HG03064 (cell line): ENCODE measurements around the gene SH3BP2.

Experiments used
- ATAC-seq: cut with Tn5 transposase; IDR thresholded peaks from one replicate; pipeline ENCODE4 v1.9.1; 2021; ENCODE audit warnings: low read depth; ENCODE audit not compliant: unreplicated experiment

SH3BP2 gene

DNA sequence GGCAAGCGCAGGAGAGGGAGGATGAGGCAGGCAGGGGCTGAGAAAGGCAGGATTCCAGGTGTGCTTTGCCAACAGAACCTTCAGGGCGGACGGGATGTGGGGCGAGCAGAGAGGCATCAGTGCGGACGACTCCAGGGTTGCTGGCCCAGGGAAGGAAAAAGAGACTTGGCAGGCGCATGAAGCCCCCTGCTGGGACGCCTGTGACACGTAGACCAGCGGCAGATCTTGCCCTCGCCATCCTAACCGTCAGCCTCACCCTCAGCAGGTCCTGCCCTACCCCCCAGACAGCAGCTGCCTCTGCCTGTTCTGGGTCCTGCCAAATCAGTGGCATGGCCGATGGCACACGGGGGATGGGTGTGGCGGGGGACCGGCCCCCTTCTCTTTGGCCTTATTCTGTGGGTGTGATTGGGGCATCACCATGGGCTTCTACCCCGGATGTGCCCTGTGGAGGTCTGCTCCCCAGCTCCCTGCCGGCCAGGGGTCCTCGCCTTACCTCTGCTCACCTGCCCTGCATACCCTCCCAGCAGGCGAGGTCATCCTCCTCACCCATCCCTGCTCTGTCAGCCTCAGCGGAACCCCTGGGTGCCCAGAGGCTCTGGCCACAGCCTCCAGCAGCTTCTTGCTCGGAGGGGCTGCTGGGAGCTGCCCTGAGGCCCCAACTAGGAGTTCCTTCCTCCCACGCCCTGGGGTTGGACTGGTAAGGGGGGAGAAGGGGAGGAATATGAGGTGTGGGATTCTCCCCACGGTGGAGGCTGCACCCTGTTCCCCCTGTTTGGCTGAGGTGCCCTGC lies 2.9 kb upstream of the SH3BP2 start:
- no peak for ATAC-seq

DNA sequence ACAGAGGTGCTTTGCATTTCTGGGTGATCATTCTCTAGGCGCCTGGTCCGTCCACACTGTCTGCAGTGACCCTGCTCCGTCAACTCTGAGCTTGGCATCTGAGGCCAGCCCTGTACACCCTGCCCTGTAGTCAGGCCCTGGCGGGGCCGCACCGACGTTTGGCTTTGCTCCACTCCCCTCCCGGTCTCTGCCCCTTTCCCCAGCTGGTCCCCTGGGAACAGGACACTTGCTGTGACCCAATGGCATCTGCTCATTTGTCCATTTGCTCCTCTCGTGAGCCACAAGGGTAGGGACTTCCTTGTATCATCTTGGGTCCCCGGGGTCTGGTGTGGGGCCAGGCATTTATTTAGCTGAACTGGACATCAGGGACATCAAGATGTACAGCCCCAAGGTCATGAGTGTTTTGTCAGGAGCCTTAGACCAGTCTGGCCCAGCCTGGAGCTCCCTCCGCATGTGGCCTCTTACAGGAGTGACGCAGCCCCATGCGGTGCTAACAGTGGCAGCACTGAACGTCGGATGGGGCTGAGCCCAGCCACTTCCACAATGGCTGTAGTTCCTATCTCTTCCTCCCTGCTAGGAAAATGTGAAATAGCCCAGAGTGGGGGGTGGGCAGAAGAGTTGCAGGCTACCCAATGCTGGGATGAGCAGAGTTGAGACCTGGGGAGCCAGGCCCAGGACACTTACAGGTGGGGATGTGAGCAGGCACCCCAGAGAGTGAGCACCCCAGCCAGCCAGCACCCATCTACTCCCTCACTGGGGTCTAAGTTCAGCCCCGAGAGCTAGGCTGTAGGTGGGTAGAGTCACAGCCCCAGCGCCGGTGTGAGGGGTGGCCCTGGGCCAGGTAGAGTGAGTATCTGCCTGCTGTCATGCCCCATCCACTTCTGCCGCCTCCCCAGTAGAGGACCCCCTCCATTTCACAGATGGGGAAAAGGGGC lies 2.0 kb upstream of the SH3BP2 start:
- no peak for ATAC-seq

DNA sequence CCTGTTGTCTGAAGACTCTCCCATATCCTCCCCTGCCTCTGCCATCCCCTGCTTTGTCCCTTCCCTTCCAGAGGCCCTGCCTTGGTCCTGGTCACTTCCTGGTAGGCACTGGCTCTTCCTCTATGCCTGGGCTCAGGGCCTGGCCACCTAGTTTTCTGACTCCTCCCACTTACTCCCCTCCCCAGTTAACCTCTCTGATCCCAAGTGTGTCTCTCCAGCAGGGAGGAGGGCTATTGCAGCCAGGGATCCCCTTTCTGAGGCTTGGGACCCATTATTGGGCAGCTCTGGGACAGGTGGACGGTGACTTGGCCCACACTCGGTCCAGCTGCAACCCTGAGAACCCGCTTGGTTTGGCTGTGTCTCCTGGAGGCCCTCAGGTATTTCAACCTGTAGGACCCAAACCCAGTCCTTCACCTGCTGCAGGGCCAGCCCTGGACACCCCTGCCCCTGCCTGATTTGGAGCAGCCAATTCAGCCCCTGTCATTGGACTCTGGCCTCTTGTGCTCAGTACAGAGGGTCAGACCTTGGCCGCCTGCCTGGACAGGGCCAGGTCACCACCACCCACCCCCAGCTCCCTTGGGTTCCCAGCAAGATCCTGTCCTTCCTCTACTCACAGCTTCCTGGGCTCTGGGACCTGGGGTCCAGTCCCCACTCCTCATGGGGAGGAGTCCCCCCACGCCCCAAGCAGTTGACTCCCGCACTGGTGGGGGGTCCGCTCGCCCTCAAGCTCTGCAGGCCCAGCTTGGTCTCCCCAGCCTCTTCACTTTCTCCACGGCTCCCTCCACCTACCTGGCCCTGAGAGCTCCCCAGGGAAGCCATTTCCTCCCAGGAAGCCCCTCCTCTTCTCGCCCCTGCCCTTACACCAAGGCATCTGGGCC lies 1.1 kb upstream of the SH3BP2 start:
- ATAC-seq = no peak

DNA sequence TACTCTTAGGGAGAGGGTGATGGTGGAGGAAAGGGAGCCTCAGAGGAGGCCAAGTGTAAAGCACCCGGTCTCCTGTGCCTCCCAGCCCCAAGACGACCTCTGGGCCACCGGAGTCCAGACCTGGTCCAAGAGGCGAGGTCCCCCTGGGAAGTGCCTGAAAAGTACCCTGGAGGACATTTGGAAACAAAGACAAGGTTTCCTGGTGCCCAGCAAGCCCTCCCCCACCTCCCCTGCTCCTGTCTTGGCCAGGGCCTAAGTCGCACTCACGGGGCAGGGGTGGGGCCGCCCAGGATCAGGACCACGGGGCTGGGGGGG lies 532 bp upstream of the SH3BP2 start:
- ATAC-seq = no peak

DNA sequence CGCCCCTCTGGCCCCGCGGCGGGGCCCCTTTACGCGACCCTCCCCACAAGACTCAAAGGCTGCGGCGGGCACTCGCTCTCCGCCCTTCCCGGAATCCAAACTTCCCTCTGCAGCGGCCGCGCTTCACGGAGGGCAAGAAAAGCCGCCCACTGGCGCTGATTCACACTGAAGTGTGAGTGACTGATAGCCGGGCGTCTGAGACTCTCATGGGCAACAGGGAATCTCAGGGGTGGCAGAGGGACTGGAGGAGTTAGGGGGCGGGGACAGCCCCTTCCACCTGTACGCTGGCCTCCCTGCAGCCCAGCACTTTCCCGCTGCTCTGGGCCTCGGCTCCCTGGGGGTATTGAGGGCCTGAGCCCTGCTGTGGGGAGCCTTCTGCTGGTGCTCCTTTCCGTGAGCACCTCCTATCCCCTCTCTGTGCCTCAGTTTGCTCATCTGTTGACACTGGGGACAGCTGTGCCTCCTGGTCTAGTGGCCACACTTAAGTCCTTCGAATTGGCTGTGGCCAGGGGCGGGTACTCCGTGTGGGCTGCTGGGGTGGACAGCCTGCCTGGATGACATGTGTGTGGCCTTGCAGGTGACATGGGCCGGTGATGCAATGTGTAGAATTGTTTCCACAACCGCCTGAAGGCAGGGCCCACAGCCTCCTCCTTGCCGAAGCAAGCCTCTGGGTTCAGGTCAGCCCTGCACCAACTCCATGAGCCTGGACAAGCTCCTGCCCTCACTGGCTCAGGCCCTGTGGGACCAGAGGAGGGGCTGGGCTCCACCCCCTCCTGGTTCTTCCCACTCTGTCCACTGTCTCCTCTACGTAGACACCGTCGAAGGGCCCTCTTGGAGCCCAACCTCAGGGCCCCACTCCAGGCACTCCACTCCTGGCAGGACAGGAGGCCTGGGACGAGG lies 951 bp downstream of the SH3BP2 start:
- ATAC-seq = no peak

DNA sequence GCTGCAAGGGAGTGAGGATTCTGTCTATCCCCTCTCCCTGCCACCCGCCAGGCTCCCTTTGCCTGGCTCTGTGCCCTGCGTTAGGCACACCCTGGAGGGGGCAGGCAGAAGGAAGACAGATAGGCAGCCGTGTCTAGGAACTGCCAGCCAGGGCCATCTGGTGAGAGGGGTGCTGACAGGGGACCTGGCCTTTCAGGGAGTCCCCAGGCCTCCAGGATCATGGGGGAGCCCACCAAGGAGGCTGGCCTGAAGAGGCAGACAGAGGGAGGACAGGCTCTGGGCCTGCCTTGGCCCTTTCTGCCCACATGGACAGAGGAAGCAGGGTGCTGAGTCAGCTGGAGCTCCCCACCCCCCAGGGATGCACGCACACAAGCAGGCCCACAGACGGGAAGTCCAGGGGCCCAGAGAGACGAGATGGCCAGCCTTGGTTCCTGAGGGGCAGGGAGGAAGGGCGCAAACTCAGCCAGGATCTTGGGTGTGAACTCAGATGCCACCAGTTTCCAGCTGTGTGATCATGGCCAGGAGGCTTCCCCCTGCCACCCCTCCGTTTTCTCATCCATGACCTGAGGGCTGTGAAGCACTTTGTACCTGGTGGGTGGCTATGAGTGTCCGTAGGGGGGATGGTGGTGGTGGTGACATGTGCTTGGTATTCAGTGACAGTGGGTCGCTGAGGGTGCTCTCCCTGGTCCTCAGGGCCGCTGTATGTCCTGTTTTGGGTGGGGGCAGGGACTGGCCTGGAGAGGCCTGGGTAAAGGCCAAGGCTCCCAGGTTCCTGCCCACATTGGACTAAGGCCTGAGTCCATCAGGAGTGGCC lies 1.8 kb downstream of the SH3BP2 start:
- no peak for ATAC-seq

DNA sequence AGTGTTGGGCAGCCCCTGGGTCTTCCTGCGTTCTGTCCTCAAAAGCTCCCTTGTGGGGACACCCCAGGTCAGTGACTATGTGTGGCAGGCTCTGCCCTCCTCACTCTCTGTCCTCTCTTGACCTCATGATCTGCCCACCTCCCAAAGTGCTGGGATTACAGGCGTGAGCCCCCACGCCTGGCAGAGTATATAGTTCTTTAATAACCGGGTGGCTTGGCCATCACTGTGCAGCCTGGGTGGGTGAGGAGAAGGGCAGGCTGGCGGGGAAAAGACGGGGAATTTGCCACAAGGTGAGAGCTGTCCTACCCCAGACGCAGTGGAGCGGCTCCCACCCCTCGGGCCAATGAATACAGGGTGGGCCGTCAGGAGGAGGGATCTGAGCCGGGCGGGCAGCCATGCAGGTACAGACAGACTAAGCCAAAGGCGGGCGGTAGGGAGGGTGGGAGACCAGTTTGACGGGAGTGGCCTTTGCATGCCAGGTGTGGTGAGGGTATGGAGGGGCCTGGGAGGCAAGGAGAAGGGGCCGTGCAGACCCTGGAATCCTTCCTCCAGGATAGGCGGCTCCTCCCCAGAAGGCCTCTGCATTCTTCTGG lies 2.5 kb downstream of the SH3BP2 start:
- ATAC-seq = no peak

DNA sequence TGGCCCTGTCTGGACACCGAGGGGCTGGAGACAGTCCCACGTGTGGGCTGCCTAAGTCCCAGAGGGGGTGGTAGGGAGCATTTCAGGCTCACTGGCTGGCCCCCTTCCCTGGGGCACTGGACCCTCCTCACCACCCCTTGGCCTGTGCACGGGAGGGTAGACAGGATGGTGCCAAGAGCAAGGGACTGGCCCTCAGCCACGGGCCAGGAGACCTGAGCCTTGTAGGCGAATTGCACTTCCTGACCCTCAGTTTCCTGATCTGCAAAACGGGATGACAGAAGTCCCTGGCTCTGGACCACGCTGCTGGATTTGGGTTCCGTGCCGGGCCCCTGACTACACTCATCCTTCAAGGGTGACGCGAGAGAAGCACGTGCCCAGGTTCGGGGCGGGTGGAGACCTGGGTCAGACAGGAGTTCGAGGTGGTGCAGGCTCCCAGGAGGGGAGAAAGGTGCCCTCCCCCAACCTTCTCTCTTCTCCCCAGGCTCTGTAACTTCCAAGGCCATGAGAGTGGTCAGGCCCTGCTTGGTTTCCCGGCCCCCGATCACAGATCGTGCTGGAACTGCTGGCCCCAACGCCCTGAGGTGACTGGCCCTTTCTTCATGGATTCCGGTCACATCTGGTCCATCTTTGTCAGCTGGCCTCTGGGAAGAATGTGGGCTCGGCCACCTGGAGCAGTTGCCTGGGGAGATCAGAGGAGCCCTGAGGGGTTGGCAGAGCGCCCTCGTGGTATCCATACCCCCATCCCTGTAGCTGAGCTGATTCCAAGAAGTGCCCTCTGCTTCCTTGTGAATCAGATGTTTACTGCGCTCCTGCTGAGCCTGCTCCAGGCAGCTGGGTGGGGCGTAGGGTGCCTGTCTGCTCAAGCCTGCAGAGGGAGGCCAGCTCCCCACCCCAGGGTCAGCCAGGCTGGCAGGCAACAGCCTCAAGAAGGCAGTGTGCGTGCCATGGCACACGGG lies 3.3 kb downstream of the SH3BP2 start:
- no peak for ATAC-seq

DNA sequence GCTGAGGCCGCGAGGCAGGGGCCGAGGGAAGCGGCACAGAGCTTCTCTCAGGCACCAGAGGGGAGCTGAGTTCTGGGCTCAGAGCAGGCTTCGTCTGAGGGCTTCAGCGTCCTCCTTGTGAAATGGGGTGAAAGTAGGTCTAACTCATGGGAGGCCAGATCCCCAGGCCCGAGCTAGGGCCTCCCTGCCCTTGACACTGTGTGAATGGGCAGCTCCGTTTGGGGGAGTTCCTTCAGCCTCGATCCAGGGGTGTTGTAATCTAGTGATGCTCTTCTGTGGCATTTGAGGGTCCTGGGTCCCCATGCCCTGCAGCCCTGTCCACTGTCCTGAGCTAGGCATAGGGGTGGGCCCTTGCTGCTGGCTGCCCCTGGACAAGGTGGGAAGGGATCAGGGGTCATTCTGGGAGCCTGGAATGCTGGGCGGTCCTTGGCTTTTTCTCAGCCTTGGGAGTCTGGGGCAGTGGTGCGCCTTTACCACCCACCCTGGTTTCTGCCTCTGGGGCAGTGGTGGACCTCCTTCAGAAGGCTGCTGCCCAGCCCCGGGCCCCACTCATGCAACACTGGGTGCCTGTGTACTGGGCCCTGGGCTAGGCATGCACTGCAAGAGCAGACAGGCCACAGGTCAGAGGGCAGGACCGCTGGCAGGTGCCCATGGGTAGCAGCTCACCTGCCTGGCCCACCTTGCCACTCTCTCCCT lies 4.1 kb downstream of the SH3BP2 start:
- ATAC-seq = no peak

DNA sequence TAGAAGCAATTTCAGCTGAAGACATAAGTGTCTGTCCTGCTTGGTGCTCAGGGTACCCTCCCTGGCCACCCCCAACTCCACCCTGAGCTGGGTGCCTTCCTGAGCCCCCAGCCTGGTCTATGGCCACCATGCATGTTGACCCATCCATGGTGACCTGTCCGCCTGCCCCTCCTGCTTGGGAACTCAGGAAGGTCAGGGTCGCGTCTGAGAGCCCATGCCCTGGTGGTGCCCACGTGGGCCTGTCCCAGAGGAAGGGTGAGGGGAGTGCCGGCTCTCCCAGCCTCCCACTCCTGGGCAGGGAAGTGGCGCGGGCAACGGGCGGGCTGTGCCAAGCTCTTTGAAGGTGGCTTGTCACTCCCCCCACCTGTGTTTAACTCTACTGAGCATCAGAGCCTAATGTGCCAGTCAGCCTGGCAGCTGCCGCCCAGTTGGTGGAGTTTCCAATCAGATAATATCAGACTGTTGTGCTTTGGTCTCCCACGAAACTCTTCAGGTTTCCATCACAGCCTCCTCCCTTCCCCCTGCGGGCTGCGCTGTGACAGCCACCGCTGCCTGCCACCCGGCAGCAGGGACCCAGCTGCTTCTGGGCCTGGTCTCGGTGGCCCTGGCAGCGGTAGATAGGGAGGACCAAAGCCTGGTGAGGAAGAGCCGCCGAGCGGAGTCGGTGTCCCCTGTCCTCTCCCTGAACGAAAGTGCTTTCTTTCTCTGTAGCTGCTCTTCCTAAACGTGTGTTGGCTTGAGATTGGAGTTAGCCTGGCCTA lies 4.8 kb downstream of the SH3BP2 start:
- ATAC-seq = no peak

DNA sequence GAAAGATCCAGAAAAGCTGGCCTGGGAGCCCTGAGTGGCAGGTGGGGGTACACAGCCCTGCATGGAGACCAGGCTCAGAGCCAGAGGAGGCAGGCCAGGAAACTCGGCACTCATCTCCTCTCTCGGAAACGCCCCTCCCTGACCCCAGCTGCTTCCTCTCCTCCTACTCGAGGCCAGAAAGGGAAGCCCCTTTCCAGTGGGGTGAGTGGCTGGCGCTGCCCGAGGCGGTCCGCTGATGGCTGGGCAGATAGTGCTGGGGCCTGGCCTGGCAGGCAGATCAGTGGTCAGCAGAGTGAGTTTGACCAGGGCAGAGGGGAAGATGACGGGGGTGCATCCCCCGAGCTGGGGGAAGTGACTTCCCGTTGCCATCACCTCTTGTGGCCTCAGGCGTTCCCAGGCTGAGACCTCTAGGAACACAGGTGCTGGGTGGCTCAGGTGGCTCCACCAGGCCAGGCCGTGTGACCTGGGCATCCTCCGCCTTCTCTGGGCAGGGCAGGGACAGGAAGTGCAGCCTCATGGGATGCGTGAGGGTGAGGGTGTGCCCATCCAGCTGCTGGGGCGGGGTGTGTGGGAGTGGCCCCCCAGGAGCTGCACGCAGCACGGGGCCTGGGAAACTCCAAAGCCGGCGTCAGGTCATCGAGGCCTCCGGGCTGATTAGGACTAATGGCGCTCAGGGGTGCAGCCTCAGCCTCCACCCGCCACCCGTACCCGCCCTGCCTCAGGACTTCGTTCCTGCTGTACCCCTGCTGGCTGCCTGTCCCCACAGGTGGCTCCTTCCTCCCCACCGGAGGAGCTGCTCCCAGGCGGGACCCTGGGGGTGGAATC lies 5.7 kb downstream of the SH3BP2 start:
- peak; percentile 41 for ATAC-seq

DNA sequence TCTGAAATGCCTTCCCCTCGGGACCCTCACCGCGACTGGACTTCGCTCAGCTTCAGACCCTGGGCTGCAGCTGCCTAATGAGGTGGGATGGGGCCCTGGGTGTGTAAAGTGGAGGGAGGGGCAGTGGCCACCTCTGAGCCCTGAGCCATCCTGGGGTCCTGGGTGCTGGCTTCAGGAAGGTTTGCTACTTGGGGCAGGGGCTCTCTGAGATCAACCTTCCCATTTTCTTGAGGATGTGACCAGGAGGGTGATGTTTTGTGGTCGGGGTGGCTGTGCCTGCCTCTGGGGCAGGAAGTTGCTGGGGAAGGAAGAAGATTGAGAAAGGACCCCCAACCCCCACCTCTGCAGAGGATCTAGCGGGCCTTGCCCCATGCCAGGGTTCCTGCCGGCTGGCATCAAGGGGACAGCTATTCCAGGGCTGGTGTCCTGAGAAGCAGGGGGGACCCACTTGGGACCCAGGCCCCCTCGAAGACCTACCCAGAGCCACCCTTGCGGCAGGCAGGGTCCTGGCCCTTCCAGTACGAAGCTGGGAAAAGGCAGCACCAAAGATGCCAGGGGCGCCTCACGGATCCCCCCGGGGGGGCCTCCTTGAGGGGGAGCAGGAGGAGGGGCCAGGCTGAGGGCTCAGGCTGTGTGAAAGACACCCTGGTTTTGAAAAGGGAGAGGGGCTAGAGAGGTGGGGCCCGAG lies 6.5 kb downstream of the SH3BP2 start:
- no peak for ATAC-seq

DNA sequence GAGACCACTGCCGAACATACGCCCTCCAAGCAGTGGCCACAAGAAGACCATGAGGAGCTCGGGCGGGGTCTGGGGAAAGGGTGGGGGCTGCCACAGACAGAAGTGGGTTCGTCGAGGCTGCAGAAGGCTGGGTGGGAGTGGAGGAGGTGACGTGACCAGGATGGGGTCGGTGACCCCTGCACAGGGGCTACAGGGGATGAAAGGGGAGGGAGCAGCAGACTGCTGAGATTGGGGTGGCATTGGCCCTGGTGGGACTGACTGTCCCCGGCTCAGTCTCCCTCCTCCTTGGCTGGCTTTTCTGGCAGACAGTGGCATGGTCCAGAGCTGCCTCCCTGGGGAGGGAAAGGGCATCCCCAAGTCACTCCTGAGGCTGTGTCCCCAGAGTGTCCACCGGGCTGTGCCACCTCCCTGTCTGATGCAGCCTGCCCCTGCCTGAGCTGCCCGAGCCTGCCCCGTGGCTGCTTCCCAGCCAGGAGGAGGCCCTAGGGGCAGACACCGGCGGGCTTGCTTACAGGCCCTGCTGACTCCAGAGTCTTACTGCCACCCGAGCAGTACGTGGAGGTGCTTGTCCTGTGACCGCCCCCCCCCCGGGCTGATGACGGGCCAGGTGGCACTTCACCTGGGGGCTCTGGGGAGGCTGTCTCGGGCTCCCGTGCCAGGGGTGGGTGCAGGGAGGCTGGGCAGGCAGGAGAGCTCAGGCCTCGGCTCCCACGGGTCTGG lies 7.2 kb downstream of the SH3BP2 start:
- ATAC-seq = no peak
